SK-N-SH (cell line): Measurements from ENCODE around the gene EFCAB14.

Experiments used
- CTCF ChIP-seq: fragments of 200-600 bp; sonication (generic); IDR thresholded peaks from 2 replicates; pipeline ENCODE4 v1.6.1; 2017; ENCODE audit warnings: antibody characterized with exemption, mild to moderate bottlenecking, moderate library complexity
- MXI1 ChIP-seq: IDR thresholded peaks from 2 replicates; pipeline ENCODE4 v1.6.1; 2012; ENCODE audit warnings: mild to moderate bottlenecking, low read depth, low read length, improper control_type of control experiment
- TAF1 ChIP-seq: IDR thresholded peaks from 2 replicates; pipeline ENCODE4 v1.6.1; 2012; ENCODE audit warnings: low read depth, mild to moderate bottlenecking, low read length, moderate library complexity, borderline replicate concordance

DNA sequence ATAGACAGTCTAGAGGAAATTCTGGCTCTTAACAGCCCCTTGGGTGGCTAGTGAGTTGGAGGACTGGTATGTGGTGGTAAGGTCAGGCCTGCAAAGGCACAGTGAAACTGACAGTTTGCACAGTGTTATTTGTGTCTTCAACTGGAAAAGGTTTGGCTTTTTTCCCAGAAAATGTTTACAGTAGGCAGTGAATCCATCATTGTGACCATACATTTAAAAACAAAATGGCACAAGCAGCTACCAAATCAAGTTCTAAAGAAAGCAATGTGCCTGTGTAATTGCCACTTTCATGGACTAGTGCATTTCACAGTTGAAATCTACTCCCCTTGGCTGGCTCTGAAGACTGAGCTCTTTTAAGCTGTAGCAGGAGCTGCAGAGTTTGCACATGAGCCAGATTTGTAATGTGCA lies 75.5 kb downstream of the EFCAB14 start:
- TF ChIP-seq TAF1 (no peak), MXI1 (no peak), CTCF (no peak)
